Hepatocyte (in vitro differentiated cells): Measurements from ENCODE around the gene CFAP65. TPM values are rescaled to one million over a fixed set of nuclear protein-coding genes. Genes with fewer than 3 reads are reported as not detected.

ENCODE experiments used
- DNase-seq: peaks from one replicate; pipeline ENCODE4 v3.0.0-alpha.2; 2016; ENCODE audit warnings: low spot score
- H2AFZ ChIP-seq: fragments of 200-600 bp; sonication (generic); 2 replicates; pipeline ENCODE4 v1.6.0; 2016; ENCODE audit warnings: antibody characterized with exemption, mild to moderate bottlenecking
- H3K27ac ChIP-seq: fragments of 200-600 bp; sonication (generic); 2 replicates; pipeline ENCODE4 v1.5.1; 2016; ENCODE audit warnings: mild to moderate bottlenecking
- H3K27me3 ChIP-seq: fragments of 200-600 bp; sonication (generic); 2 replicates; pipeline ENCODE4 v1.6.1; 2016
- H3K36me3 ChIP-seq: fragments of 200-600 bp; sonication (generic); replicated peaks from 2 replicates; pipeline ENCODE4 v1.5.1; 2016; ENCODE audit warnings: low read depth; ENCODE audit not compliant: insufficient read depth
- H3K4me1 ChIP-seq: fragments of 200-600 bp; sonication (generic); 2 replicates; pipeline ENCODE4 v1.5.1; 2016; ENCODE audit warnings: mild to moderate bottlenecking, moderate library complexity; ENCODE audit not compliant: insufficient read depth
- H3K4me2 ChIP-seq: fragments of 200-600 bp; sonication (generic); 2 replicates; pipeline ENCODE4 v1.6.0; 2016
- H3K4me3 ChIP-seq: fragments of 200-600 bp; sonication (generic); 2 replicates; pipeline ENCODE4 v1.5.1; 2016; ENCODE audit warnings: mild to moderate bottlenecking
- H3K79me2 ChIP-seq: fragments of 200-600 bp; sonication (generic); 2 replicates; pipeline ENCODE4 v1.6.0; 2017; ENCODE audit warnings: mild to moderate bottlenecking
- H3K9me2 ChIP-seq: fragments of 200-600 bp; sonication (generic); replicated peaks from 2 replicates; pipeline ENCODE4 v1.6.0; 2017; ENCODE audit warnings: mild to moderate bottlenecking; ENCODE audit not compliant: insufficient read depth
- H3K9me3 ChIP-seq: fragments of 200-600 bp; sonication (generic); 2 replicates; pipeline ENCODE4 v1.5.1; 2016; ENCODE audit warnings: low read depth, mild to moderate bottlenecking
- H4K20me1 ChIP-seq: fragments of 200-600 bp; sonication (generic); 2 replicates; pipeline ENCODE4 v1.6.0; 2016; ENCODE audit warnings: mild to moderate bottlenecking; ENCODE audit not compliant: insufficient read depth, poor library complexity, severe bottlenecking
- EZH2 ChIP-seq: fragments of 200-600 bp; sonication (generic); IDR thresholded peaks from 2 replicates; pipeline ENCODE4 v1.6.1; 2016; ENCODE audit warnings: antibody characterized with exemption, mild to moderate bottlenecking, borderline replicate concordance
- EZH2phosphoT487 ChIP-seq: fragments of 200-600 bp; sonication (generic); IDR thresholded peaks from one replicate; pipeline ENCODE4 v1.6.1; 2018; ENCODE audit warnings: antibody characterized with exemption, mild to moderate bottlenecking, low read depth, moderate library complexity; ENCODE audit not compliant: unreplicated experiment, severe bottlenecking
- WGBS: methylation state at CpG from one replicate; pipeline ENCODE4 v1.1.6; 2016; ENCODE audit warnings: low lambda C conversion rate; ENCODE audit errors: missing lambda C conversion rate; 5-methylcytosine and 5-hydroxymethylcytosine counted together
- polyA plus RNA-seq: library from polyadenylated mRNA; unstranded; fragments of >200 nt; fragmentation: Nextera tagmentation; extraction: Ambion mirVana; gene quantifications from 2 replicates; pipeline ENCODE4 v1.2.1, GENCODE V29; 2016
- total RNA-seq: library from RNA; depleted of rRNA; stranded (reverse); fragments of >200 nt; gene quantifications from 2 replicates; pipeline ENCODE4 v1.2.3, GENCODE V29; 2014
- TF ChIP-seq, protein P1 (sequence below): fragments of 200-600 bp; sonication (generic); IDR thresholded peaks from 2 replicates; pipeline ENCODE4 v1.5.1; 2016; ENCODE audit warnings: antibody characterized with exemption, mild to moderate bottlenecking; ENCODE audit not compliant: poor library complexity

Gene CFAP65
- total and polyA plus RNA-seq, 2 experiments from 2014 or later, result 0.03 to 0.05 TPM

DNA sequence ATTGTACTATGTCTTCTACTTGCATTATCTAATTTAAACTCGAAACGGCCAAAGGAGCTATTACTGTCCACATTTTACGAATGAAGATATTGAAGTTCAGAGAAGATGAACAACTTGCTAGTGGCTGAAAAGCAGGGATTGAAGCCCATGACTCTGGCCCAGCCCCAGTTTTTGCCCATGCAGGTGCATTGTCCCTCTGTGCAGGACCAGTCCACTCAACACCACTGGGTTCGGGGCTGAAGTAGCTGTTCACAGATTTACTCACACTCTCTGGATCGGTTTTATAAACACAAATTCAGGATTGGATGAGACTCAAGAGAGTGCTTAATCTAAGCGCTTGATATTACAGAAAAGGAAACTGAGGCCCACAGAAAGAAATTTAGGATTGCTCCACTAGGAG lies 20.8 kb upstream of the CFAP65 start:
- Histone ChIP-seq H3K4me3 (no peak overlapping the region), H3K27me3 (peaks cover 67% of the 10 kb centered on the region), H2AFZ (no peak overlapping the region), H3K4me1 (peaks cover 6% of the 10 kb centered on the region), H3K27ac (no peak overlapping the region), H3K4me2 (no peak overlapping the region), H4K20me1 (peaks cover 19% of the 10 kb centered on the region), H3K79me2 (peaks cover 17% of the 10 kb centered on the region), H3K36me3 (no peaks in the 10 kb centered on the region), H3K9me3 (no peaks in the 10 kb centered on the region), H3K9me2 (no peaks in the 10 kb centered on the region)
- TF ChIP-seq, protein P1, sequence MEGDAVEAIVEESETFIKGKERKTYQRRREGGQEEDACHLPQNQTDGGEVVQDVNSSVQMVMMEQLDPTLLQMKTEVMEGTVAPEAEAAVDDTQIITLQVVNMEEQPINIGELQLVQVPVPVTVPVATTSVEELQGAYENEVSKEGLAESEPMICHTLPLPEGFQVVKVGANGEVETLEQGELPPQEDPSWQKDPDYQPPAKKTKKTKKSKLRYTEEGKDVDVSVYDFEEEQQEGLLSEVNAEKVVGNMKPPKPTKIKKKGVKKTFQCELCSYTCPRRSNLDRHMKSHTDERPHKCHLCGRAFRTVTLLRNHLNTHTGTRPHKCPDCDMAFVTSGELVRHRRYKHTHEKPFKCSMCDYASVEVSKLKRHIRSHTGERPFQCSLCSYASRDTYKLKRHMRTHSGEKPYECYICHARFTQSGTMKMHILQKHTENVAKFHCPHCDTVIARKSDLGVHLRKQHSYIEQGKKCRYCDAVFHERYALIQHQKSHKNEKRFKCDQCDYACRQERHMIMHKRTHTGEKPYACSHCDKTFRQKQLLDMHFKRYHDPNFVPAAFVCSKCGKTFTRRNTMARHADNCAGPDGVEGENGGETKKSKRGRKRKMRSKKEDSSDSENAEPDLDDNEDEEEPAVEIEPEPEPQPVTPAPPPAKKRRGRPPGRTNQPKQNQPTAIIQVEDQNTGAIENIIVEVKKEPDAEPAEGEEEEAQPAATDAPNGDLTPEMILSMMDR, result no peak
- no peak for TF ChIP-seq EZH2
- 81% methylated on average over 6 of the region's 6 CpGs for WGBS
- no peak for DNase-seq

DNA sequence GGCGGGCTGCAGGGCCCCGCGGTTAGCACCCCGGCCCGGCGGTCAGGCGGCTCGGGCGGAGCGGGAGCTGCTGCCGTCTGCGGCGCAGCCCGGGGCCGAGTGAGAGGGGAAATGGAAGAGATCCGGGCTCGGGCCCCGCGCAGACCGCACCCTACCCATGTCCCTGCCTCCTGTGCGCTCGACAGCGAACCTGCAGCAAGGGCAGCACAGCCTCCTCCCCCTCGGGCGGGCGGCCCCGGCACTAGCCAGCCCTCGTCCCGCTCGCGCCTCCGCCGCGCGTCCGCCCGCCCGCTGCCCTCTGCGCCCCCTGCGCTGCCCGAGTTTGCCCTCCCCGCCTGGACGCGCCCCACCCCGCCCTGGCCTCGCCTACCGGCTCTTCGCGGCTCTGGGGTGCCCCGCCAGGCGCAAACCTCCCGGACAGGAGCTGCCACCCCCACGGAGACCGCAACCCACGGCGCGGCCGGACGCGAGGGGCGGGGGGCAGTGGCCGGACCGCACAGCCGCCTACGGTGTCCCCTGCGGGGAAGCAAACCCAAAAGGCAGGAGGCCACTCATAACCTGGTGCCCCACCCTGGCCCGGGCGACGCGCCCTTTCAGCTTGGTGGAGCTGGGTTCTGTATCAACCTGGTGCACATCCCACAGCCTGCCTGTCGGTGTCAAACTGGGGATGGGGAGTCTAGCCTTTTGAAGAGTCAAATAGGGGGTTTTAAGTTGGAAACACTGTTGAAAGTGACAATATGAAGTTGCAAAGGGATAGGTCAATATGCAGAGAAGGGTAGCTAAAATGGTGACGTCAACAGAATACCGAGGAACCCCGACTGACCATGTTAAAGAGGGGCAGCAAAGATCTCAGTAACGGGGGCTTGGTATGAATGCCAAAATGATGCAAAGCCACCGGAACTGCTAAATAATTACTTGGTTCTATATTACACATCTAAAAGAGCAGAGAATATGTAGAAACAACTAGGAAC lies 19.8 kb upstream of the CFAP65 start, which contains the start of gene IHH:
Gene IHH, minus strand, starts transcription at position 101 of the 971 bp plus-strand sequence. CDS start 454 bp downstream, outside the sequence.
- no peaks in the 10 kb centered on the region for H3K36me3 ChIP-seq
- peaks cover 28% of the 10 kb centered on the region for H4K20me1 ChIP-seq
- peaks cover 76% of the 10 kb centered on the region for H3K27me3 ChIP-seq
- 8% methylated on average over 26 of the region's 76 CpGs for WGBS
- peak within 1 kb of the TSS; percentile 61 for H3K27ac ChIP-seq
- peaks cover 6% of the 10 kb centered on the region for H3K4me1 ChIP-seq
- DNase-seq, result peak; percentile 80
- H3K9me2 ChIP-seq, result no peaks in the 10 kb centered on the region
- H3K79me2 ChIP-seq, result peaks cover 17% of the 10 kb centered on the region
- TF ChIP-seq EZH2phosphoT487 (no peak), EZH2 (peak; percentile 91)
- TF ChIP-seq, protein P1, result no peak
- H3K9me3 ChIP-seq, result no peaks in the 10 kb centered on the region
- no peak within 1 kb of the TSS for H2AFZ ChIP-seq
- H3K4me3 ChIP-seq, result peak within 1 kb of the TSS; percentile 72
- peak within 1 kb of the TSS; percentile 76 for H3K4me2 ChIP-seq

GRCh38 chr2:219059725-219060682 lies 18.7 kb upstream of the CFAP65 start:
- peak overlapping the region; percentile 76 for H3K4me2 ChIP-seq
- H3K9me2 ChIP-seq, result no peaks in the 10 kb centered on the region
- H4K20me1 ChIP-seq, result peaks cover 31% of the 10 kb centered on the region
- peaks cover 77% of the 10 kb centered on the region for H3K27me3 ChIP-seq
- no peak overlapping the region for H2AFZ ChIP-seq
- H3K79me2 ChIP-seq, result peaks cover 17% of the 10 kb centered on the region
- H3K4me1 ChIP-seq, result no peaks in the 10 kb centered on the region
- WGBS, result 7% methylated on average over 50 of the region's 81 CpGs
- TF ChIP-seq, protein P1, result no peak
- TF ChIP-seq EZH2 (peak; percentile 78), EZH2phosphoT487 (peak; percentile 17)
- no peaks in the 10 kb centered on the region for H3K36me3 ChIP-seq
- no peaks in the 10 kb centered on the region for H3K9me3 ChIP-seq
- peak; percentile 45 for DNase-seq
- H3K4me3 ChIP-seq, result peak overlapping the region; percentile 72
- H3K27ac ChIP-seq, result peak overlapping the region; percentile 61
